NCI-H226 (cell line): Measurements from ENCODE around the gene SMAD6.
A peak's percentile ranks its signal among the peaks of the same experiment; 100 is the strongest.

Source experiments
- DNase-seq: peaks from one replicate; pipeline ENCODE4 v3.0.0-alpha.2; 2015

The SMAD6 gene

DNA sequence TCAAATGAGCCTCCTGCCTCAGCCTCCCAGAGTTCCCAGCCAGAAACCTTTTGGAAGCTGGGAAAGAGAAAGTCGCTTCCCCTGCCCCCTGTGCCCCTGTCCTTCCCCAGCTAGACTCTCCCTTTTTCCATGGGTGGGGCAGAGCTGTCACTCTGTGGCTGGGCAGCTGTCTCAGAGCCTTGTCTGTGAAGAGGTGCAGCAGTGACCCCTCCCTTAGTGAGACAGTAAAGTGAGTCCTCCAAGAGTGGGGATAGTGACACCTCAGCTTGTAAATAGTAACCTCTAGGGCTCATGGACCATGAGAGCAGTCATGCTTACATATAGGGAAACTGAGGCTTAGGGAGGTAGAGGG lies 76.3 kb downstream of the SMAD6 start:
- DNase-seq = no peak

DNA sequence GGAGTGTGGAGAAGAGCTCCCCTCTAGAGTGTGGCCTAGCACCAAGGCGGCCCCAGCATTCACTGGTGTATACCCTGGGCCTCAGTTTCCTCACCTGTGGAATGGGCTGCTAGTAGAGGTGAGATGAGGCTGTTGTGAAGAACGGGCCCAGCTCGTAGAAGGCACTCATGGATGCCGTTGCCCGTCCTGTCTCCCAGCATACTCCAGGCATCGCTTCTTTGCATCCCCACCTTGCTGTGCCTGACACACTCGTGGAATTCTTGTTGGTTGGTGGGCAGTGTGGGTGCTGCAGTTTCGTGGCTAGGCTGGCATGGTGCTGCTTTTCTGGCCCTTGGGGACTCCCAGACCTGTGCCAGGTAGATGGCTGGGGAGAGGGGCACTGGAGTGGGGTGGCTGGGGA lies 76.7 kb downstream of the SMAD6 start:
- no peak for DNase-seq

DNA sequence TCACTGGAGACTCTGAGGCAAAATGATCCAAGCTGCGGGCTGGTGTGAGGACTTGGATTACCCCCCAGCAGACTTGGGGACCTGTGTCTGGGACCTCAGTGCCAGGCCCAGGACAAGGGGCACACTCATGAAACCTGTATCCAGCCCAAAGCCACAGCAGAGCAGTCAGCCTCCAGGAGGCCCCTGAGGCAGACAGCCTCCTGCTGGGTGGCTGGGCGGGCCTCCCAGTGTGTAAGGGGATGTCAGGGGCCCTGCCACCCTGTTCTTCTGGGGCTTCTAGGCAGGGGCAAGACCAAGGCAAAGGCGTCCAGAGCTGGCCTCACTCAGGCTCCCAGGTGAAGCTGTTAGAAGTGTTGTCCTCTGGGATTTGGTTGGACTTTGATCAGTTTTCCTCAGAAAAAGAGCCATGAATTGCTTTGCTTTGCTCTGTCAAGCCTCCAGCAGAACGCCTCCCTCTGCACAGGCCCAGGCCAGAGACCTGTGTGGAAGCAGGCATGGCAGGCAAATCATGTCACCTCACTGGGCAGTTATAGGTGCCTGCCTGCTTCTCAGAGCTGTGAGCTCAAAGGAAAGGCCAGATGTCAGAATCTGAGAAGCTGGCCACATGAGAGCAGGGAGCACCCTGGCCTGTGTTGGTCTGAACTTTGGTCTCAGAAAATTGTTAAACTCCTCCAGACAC lies 77.4 kb downstream of the SMAD6 start:
- DNase-seq = no peak

DNA sequence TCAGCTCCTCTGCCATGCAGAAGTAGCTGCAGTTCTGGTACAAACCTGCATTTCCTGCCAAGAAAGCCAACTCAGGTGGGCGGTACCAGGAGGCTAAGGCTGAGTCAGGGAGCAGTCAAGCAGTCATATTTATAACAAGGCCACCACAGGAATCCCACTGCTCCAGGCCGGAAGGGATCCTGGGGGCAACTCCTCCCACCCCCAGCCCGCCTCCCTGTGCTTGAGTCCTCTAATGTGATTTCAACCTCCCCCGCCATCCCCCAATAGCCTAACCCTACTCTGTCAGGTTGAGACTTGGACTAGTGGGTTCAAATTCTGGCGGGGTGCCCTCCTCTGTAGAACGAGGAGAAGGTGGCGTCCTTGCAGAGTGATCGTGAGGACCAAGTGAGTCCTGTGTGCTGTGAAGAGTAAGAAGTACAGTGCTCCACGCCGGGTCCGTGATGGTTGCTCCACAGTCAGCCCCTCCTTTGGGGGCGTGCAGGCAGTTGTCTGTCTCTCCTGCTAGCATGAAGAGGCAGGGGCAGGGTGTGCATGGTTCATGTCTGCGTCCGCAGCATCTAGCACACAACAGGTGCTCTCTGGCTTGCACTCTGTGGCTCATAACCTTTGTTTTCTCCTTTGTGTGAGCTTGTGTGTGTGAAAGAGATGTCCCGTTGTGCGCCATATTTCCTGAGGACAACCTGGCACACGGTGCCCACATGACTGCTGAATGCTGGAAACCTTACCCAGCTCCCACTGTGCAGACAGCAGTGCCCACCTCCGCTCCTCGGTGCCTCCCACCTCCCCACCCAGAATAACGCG lies 78.3 kb downstream of the SMAD6 start:
- peak; percentile 89 for DNase-seq

GRCh38 chr15:66780973-66781718 lies 79.1 kb downstream of the SMAD6 start:
- no peak for DNase-seq

GRCh38 chr15:66782785-66783184 lies 80.7 kb downstream of the SMAD6 start:
- no peak for DNase-seq

GRCh38 chr15:66783314-66783713 lies 81.3 kb downstream of the SMAD6 start:
- no peak for DNase-seq

DNA sequence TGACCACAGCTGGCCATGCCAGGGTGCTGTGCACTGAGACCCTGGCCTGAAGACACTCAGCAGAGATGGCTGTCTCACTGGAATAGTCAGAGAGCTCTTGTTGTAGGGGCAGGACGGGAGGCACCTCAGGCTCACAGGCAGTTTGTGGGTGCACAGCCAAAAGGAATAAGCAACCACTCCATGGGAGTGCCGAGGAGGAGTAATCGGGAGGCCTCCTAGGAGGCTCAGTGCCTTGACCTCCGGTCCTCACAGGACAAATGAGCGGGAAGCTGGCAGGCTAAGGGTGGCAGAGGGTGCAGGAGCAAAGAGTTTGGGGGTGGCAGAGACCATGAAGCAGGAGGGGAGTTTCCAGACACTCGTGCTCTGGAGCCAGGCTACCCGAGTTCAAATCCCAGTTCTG lies 81.7 kb downstream of the SMAD6 start:
- DNase-seq = no peak

GRCh38 chr15:66784174-66784573 lies 82.1 kb downstream of the SMAD6 start:
- no peak for DNase-seq

DNA sequence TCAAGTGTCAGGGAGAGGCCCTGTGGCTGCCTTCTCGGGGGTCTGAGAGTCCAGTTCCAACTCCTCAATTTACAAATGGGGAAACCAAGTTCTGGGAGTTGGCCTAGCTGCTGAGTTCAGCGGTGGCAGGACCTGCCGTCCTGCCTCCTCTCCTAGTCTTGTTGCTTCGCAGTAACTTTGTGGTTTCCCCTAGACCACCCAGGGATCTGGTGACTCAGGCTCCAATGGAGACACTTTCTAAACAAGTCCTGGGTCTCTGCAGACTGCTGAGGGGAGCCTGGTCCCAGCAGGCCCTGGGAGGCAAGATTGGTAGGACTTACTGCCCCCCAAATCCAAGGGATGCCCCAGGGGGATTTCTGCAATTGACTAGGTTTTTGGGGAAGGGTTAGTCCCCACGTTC lies 83.6 kb downstream of the SMAD6 start:
- no peak for DNase-seq

GRCh38 chr15:66786222-66786621 lies 84.2 kb downstream of the SMAD6 start:
- no peak for DNase-seq

DNA sequence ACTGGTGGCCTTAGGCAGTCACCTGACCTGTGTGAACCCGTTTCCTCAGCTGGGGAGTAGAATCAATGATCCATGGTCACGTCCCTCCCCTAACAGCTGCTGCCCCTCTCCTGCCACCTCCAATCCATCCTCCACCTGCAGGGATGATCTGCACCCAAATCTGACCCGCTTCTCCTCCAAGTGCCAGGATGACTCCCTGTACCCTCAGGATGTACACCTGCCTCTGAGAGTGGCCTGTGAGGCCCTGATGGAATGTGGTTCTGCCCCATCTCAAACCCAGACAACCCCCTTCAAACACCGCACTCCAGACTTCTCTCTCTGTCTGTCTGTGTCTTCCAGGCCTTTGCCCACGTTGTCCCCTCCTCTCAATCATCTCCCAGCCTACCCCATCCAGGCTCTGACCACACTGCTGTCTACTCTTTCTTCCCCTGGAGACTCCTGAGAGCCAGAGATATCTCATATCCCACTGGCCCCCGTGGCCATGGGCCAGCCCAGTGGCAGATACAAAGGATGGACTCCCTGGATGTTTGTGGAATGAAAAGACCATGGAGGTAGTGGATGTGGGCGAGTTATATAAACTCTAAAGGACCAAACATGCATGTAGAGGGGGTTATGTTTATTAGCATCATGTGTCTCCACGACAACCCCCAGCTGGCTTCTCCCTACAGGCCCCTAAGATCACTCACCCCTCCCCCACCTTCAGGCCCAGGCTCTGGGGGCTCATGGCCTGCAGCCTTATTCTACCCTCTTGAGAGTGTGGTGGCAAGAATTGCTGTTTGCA lies 84.9 kb downstream of the SMAD6 start:
- DNase-seq = no peak

DNA sequence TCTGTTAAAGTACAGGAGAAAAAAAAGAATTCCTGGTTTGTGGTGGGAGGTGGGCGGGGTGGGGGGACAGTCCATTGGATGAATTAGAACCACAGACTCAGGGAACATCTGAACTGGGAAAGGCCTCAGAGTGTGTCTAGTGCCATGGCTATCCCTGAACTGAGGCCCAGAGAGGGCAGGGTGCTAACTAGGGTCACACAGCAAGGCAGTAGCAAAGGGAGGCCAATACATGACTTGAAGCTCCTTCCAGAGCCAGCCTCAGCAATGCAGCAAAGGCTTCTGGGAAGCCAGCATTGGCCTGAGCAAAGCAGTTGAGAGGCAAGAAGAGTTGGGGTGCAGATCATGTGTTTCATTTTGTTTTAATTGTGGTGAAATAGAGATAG lies 85.4 kb downstream of the SMAD6 start:
- DNase-seq = no peak

DNA sequence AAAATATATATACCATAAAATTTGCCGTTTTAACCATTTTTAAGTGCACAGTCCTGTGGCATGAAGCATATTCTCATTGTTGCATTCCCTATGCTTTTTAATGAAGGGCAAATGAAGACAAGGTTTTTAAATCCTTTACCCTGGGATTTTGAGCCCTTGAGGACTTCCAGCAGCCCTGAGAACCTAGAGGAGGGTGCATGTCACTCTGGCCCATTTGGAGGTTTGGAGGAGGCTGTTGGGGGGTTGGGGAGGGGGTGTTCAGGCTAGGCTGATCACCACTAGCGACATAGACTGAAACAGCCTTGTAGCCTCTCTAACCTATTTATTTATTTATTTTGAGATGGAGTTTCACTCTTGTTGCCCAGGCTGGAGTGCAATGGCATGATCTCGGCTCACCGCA lies 86.0 kb downstream of the SMAD6 start:
- DNase-seq = no peak

- peak; percentile 44 for DNase-seq
Measured at GRCh38 chr15:66789029-66790025, 87.3 kb downstream of the SMAD6 start.

DNA sequence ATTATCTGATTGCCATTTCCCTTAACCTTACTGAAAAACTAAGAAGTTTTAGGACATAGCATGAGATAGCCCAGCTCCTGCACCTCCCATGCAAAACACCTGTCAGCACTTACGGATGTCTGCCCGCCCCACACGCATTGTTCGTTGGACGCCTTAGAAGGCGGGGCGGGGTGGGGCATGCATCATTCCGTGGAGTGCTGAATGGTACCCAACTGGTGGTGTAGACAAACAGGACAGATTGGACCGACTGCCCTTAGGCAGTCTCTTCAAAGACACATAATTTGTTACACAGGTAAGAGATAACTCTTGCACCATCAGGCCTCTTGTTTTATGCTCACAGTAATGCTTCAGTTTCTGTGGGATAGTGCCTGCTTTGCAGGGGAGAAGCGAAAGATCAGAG lies 93.8 kb downstream of the SMAD6 start:
- DNase-seq = no peak

DNA sequence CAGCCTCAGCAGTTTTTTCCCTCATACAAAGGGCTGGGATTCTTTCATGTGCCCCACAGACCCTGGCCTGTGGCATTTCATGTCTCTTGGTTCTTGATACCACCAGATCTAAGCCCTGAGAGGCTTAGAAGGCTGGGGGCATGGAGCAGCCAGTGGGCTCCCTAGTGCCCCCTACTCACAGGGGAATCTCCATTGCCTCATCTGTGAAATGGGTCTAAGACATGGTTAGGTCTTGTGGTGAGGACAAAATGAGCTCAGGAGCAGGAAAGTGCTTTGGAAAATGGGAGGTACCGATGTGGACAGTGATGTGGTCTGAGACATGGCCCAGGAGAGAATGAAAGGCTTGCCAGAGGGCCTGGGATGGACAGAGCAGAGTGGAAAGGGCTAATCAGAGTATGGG lies 94.3 kb downstream of the SMAD6 start:
- no peak for DNase-seq

DNA sequence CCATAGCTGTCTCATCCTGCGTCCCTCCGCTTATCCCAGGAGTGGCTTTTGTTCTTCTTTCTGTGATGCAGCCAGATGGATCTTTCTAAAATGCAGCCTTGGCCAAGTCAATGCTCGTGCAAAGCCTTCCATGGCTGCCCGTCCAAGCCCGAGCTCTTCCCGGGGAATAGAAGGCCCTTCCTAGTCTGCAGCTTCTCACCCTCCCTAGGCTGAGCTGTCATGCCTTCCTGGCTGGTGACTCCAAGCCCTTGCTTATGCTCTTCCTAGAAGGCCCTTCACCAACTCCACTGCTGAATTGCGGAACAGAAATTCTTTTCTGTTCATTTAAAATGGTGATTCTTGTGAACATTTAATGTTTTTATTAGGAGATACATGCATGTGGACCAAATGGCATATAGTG lies 95.9 kb downstream of the SMAD6 start:
- no peak for DNase-seq

- DNase-seq = peak; percentile 83
Measured at GRCh38 chr15:66798426-66799061, 96.5 kb downstream of the SMAD6 start.

DNA sequence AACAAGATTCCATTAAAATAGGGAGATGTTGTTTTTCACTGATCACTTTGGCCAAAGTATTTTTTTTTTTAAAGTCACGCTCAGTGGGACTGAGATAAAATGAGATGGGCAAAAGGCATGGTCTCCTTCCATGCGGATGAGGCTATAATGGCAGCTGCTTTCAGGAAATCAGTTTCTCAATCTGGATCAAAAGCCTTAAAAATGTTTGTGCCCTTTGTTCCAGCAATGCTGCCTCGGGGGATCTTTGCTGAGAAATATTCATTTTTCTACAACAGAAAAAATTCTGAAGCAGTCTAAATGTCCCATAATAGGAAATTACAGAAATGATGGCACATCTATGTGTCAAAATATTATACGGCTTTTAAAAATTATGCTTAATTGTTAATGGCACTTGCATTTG lies 97.2 kb downstream of the SMAD6 start:
- no peak for DNase-seq

GRCh38 chr15:66800584-66801235 lies 98.7 kb downstream of the SMAD6 start:
- no peak for DNase-seq
